DMS 273 treated with DMSO at 0.1 percent for 48 hours (cell line): ENCODE results near the gene SPAG9.

Experiments
- DNase-seq: peaks from one replicate; lab custom pipeline; 2025; lab: John Stamatoyannopoulos, UW

The SPAG9 gene

GRCh38 chr17:50986989-50987660, 133.5 kb downstream of the SPAG9 start:
- DNase-seq: no peak

GRCh38 chr17:50981279-50981678, 139.4 kb downstream of the SPAG9 start:
- no peak for DNase-seq

- no peak for DNase-seq
Observed at GRCh38 chr17:50979524-50979927, 141.1 kb downstream of the SPAG9 start.

GRCh38 chr17:50977487-50978159, 143.0 kb downstream of the SPAG9 start:
- no peak for DNase-seq

- no peak for DNase-seq
Observed at GRCh38 chr17:50976951-50977472, 143.7 kb downstream of the SPAG9 start.

GRCh38 chr17:50973557-50974494, 146.8 kb downstream of the SPAG9 start:
- DNase-seq: no peak

GRCh38 chr17:50972577-50972976, 148.1 kb downstream of the SPAG9 start:
- no peak for DNase-seq

GRCh38 chr17:50967795-50968194, 152.9 kb downstream of the SPAG9 start:
- no peak for DNase-seq

- DNase-seq: no peak
Observed at GRCh38 chr17:50966163-50966666, 154.5 kb downstream of the SPAG9 start.

GRCh38 chr17:50963139-50963538, 157.5 kb downstream of the SPAG9 start:
- DNase-seq: no peak

GRCh38 chr17:50961282-50962220, 159.1 kb downstream of the SPAG9 start:
- DNase-seq: no peak

GRCh38 chr17:50959341-50959740, 161.3 kb downstream of the SPAG9 start:
- DNase-seq: no peak

GRCh38 chr17:50957600-50958575, 162.8 kb downstream of the SPAG9 start:
- DNase-seq: no peak

- DNase-seq: no peak
Observed at GRCh38 chr17:50956750-50957523, 163.7 kb downstream of the SPAG9 start.

GRCh38 chr17:50956409-50956749, 164.3 kb downstream of the SPAG9 start:
- DNase-seq: no peak

- no peak for DNase-seq
Observed at GRCh38 chr17:50955667-50956120, 165.0 kb downstream of the SPAG9 start.

GRCh38 chr17:50955160-50955559, 165.5 kb downstream of the SPAG9 start:
- DNase-seq: no peak

GRCh38 chr17:50954641-50955121, 166.0 kb downstream of the SPAG9 start:
- DNase-seq: no peak
